SU-DHL-6 (cell line): ENCODE measurements around the gene TUBA4A.

Source experiments
- EZH2phosphoT487 ChIP-seq: fragments of 200-600 bp; sonication (generic), shearing (Covaris generic); conservative IDR thresholded peaks from 2 replicates; pipeline ENCODE4 v1.6.1; 2018; ENCODE audit warnings: mild to moderate bottlenecking, antibody characterized with exemption, low read length, moderate library complexity, mixed read lengths
- TF ChIP-seq, protein P1 (sequence below): fragments of 200-600 bp; sonication (generic); IDR thresholded peaks from one replicate; pipeline ENCODE4 v1.5.1; 2017; ENCODE audit warnings: antibody characterized with exemption, mild to moderate bottlenecking, low read length, moderate library complexity; ENCODE audit not compliant: insufficient read depth, poor library complexity, severe bottlenecking

GRCh38 chr2:219269362-219270054 lies 15.8 kb upstream of the TUBA4A start:
- TF ChIP-seq, protein P1, sequence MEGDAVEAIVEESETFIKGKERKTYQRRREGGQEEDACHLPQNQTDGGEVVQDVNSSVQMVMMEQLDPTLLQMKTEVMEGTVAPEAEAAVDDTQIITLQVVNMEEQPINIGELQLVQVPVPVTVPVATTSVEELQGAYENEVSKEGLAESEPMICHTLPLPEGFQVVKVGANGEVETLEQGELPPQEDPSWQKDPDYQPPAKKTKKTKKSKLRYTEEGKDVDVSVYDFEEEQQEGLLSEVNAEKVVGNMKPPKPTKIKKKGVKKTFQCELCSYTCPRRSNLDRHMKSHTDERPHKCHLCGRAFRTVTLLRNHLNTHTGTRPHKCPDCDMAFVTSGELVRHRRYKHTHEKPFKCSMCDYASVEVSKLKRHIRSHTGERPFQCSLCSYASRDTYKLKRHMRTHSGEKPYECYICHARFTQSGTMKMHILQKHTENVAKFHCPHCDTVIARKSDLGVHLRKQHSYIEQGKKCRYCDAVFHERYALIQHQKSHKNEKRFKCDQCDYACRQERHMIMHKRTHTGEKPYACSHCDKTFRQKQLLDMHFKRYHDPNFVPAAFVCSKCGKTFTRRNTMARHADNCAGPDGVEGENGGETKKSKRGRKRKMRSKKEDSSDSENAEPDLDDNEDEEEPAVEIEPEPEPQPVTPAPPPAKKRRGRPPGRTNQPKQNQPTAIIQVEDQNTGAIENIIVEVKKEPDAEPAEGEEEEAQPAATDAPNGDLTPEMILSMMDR = no peak
- no peak for TF ChIP-seq EZH2phosphoT487
